Activated naive CD4-positive, alpha-beta T cell treated with Interleukin-2 at 50 U/mL for 16 hours (primary cell): ENCODE results near the gene AMTN.

Source experiments
- DNase-seq: peaks from one replicate; pipeline ENCODE4 v3.0.0-alpha.2; 2020

AMTN gene

DNA sequence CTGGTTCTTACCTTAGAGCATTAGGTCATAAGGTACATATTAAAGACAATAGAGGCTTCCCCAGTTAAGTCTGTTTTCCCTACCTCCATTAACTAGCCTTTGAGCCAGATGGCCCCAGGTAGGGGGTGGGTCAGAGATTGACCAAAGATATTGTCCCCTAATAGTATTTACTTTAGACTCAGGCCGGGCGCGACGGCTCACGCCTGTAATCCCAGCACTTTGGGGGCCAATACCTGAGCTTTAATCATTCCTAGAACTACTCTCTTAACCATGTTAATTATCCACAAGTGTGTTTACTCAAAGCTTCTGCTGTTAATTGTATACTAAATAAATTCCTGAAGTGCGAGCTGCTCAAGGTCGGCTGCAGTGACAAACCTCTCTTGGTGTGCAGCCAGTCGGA lies 45.7 kb downstream of the AMTN start:
- DNase-seq: no peak

DNA sequence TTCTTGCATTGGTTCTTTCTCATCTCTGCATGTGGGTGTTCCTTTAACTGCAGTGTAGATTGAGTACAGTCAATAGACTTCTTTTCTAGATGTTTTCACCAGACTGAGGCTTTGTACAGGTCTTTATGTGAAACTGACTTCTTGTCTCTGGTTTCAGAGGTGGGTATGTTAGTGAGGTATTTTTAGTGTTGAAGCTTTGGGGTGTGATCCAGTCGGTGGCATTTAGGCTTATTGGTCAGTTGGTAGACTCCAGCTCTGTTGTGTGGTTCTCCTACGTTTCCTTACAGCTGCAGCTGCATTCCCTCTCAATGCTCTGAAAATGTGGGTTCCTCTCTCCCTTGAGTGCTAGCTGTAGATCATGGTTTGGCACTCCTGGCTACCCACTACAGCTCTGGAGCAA lies 52.4 kb downstream of the AMTN start:
- DNase-seq: no peak

DNA sequence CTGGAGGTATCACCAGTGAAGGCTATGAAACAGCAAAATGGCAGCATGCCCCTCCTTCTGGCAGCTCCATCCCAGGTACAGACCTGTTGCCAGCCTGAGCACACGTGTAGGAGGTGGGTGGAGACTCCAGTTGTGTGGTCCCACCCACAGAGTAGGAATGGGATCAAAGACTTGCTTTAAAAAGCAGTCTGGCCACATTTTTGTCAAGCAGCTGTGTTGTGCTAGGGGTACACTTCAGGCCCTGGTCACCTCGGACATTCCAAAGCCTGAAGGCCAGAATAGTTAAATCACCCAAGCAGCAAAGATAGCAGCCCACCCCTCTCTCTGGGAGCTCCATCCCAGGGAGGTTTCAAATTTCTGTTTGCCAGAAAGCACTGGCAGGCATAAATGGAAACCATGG lies 53.4 kb downstream of the AMTN start:
- DNase-seq: no peak

DNA sequence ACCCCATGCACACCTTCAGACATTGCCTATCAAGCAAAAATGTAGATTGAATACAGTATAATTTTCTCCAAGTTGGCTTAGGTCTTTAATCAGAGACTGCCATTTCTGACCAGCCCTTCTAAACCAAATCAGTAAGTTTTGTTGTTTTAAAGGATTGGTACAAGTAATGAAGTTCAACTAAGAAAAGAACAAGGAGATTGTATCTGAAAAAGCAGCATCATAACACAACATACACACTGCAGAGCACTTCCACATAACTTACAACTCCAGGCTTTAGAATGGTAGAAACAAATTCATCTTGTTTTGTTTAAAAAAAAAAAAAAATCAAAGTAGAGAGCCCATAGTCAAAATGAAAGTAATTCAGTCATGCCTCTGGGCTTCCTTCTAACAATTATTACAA lies 57.6 kb downstream of the AMTN start:
- DNase-seq: no peak

DNA sequence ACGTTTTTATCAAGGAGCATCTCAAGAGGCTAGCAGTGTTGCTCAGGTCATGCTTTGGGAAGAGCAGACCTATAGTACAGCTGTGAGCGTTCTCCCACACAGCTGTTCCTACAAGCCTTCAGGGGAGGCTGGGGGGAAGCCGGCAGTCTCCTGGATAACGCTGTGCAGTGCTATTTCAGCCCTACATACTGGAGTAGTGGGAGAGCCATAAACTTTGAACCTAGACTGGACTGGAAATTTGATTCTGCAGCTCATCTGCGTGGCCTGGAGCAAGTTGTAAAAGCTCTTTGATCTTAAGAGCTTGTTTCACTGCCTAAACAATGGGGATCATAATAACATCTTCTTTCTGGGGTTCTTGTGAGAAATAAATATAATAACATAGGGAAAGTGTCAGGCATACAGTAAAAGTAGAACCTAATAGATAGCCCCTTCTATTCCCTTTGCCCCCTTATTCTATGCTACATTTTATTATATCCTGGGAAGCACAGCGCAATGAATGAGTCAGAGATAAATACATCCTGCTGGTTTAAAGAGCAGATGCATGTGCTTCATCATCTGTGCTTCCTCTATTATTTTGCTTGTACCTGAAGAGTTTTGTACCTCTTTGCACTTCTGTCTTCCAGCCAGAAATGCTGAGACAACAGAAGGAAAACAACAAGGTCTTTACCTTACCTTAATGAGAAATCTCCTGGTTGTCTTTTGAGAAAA lies 59.0 kb downstream of the AMTN start:
- no peak for DNase-seq

DNA sequence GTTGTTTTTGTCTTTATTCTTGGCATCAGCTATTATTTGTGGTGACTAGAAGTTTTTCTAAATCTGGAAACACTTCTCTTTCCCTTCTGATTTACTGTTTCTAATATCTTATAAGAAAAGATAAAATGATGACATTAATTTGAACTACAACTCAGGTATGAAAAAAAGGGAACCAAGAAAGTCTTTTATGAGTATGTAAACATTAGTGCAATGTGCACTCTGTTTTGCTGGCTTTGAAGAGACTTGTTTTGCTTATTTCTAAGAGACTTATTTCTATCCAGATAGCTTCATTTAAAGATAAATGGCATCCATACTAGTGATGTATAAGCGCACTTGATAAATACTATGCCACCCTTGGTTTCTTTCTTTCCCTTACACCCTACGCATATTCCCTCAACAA lies 63.6 kb downstream of the AMTN start:
- DNase-seq: no peak
